ENCODE measurements around the gene MAPKAP1.

GRCh38 chr9:125534971-125535701 lies 171.9 kb downstream of the MAPKAP1 start:
- TF ChIP-seq, protein P1, sequence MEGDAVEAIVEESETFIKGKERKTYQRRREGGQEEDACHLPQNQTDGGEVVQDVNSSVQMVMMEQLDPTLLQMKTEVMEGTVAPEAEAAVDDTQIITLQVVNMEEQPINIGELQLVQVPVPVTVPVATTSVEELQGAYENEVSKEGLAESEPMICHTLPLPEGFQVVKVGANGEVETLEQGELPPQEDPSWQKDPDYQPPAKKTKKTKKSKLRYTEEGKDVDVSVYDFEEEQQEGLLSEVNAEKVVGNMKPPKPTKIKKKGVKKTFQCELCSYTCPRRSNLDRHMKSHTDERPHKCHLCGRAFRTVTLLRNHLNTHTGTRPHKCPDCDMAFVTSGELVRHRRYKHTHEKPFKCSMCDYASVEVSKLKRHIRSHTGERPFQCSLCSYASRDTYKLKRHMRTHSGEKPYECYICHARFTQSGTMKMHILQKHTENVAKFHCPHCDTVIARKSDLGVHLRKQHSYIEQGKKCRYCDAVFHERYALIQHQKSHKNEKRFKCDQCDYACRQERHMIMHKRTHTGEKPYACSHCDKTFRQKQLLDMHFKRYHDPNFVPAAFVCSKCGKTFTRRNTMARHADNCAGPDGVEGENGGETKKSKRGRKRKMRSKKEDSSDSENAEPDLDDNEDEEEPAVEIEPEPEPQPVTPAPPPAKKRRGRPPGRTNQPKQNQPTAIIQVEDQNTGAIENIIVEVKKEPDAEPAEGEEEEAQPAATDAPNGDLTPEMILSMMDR (IDR thresholded peaks at IDR 0.05): no peak
- TF ChIP-seq POLR2A (IDR thresholded peaks at IDR 0.05): no peak
